Renal cortex interstitium (tissue), 11 donors: Measurements from ENCODE around the gene PLOD2. TPM values are rescaled to one million over a fixed set of nuclear protein-coding genes. Genes with fewer than 3 reads are reported as not detected.

Experiments used
- DNase-seq, 11 donors: peaks; one replicate each; pipeline ENCODE4 v3.0.0-alpha.2; 2013; ENCODE audit warnings: low read depth in 9 of 11, low spot score in 4 of 11; ENCODE audit errors: extremely low read depth in 1 of 11
- polyA plus RNA-seq, 3 donors: library from polyadenylated mRNA; unstranded; fragments of 120-200 nt; gene quantifications; one replicate each; pipeline ENCODE4 v1.2.1, GENCODE V29; 2013; ENCODE audit not compliant: insufficient read length in 3 of 3

The PLOD2 gene
- polyA plus RNA-seq, 3 donors = 136 to 191 (median 183) TPM

DNA sequence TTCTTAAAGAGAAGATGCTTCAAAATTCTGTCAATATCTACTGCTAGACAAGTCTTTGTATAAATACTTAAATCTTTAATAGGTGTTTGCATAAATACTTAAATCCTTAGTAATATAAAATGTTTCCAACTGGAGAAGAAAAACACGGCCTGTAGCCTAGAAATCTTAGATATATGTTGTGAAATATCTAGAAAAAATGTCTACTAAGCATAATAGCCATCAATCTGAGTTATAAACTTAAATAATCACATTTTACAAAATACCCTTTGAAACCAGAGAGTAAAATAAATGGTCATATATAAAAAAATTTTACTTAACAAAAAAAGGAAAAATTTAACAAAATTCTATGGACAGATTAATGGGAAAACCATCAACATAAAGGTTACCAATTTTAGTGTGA, 73.9 kb downstream of the PLOD2 start:
- DNase-seq = no peak

DNA sequence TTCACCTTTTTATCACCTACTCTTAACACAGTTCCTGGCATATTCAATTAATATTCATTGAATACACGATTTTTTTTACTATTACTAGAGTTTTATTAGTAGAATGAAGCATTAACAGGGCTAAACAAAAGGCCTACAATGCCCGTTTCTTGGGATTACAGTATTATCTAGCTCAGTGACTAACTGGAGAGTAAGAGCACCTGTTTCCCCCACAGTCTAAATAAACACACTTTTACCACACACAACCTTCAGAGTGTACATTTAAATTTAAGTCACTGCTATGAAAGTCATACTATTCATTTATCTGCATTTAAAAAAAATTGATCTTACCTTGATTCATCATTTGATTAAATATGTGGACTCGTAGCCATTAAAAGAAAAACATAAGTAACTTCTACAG, 74.8 kb downstream of the PLOD2 start:
- no peak for DNase-seq

DNA sequence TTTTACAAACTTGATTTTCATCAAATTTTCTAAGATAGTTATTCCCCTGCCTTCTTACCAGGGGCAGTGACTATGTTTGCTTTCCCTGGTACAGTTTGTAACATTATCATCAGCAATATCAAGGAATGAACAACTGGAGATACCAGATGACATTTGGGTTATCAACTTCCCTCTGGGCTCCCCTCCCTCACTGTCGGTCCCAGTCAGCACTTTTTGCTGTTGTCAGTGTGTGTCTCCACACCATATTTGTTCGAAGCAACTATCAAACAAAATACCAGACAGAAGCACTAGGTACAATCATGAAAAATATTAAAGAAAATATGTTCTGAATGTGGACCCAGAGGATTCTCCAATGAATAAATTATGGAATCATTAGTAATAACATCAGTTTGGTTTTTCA, 75.3 kb downstream of the PLOD2 start:
- DNase-seq = no peak

DNA sequence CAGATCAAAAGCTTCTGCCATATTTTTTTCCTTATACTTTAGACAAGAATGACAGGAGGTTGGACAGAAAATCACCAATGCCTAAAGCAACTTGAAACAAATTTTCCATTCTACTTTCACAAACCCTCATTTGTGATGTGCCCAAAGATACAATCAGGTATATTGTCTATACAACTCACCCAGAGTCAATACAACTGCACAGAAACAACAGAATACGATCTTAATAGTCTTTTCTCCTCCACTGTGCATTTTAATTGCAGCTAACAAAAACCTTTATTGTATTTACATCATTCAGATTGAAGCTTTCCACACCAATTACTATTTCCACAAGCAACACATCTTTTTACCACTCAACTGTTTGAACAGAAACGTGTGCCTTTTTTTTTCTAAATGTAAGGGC, 80.4 kb downstream of the PLOD2 start:
- DNase-seq = no peak

DNA sequence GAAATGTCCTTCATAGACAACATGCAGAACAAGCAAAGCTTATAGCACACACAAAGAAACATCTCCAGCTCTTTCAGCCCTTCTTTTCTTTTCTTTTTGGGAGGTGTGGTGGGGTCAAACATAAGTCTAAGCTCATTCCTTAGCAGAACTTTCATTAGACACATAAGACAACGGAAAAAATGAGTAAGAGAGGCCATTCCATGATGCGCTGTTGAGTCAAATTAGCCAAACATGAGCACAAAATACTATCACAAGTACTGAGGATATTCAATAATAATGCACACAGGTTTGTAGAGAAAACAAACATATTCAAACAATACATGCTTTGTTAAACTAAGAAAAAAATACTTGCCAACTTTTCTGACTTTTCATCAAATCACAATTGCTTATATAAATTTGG, 83.0 kb downstream of the PLOD2 start:
- no peak for DNase-seq

DNA sequence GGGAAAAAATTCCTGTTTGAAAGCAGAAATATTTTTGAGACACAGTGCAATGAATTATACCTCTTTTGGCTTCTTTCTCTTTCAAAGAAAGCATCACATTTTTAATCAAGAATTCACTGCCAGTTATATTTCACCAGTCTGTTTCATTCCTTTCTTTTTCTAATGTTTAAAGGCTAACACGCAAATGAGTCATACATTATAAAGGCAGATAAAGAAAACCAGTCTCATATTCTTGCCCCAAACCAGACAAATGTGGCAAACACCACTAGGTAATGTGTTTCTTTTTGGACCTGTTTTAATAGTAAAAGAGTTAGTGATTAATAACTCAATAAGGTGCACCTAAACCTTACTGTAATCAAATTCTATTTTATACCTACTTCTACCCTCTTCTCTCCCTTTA, 83.8 kb downstream of the PLOD2 start:
- no peak for DNase-seq

DNA sequence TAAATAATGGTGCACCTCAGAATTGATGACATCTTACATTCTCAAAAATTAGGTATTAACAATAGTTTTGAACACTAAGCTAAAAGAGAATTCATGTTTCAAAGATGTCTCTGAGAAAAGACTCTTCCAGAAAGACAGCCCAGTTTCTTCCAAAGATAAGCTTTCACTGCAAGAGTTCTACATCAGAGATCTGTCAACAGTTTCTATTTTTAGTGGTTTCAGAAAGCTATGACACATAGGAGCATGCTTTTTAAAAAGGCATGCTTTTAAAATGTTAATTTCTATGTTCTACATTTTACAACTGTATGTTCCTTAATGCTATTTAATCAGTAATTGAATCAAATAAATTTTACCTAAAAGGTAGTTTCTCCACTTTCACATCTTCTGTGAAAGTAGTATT, 88.2 kb downstream of the PLOD2 start:
- no peak for DNase-seq

DNA sequence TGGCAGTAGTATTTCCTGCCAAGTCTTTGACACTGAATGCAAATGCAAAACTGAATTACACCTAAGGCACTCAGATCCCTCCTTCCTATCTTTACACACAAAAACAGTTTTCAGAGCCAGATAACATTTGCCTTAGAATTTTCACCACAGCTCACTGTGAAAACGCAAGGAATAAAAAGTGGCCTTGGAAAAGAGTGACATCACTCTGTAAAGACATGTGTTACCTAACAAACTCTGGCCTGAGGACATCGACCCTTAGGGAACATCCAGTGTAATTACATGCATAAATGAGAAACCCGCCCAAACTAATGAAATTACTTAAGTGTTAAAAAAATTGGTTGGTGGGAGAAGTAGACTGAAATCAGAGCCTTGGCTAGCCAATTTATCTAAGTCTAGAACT, 88.9 kb downstream of the PLOD2 start:
- no peak for DNase-seq

DNA sequence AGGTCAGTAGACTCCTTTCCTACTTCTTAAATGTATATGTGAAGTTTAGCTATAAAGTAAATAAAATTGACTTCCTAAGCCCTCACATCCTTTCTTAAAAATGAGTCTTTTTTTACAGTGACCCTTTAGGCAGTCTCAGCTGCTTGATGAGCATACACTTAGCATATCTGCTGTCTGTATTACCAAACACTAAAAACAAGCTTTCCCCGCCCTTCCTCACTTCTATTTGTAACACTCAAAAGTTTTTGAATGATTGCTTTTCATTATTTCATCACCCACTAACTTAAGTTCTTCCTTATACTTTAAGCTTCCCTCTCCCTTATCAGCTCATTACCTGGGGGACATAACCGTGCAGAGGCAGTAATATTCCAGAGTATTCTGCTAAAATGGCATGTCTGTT, 89.4 kb downstream of the PLOD2 start:
- DNase-seq = no peak

DNA sequence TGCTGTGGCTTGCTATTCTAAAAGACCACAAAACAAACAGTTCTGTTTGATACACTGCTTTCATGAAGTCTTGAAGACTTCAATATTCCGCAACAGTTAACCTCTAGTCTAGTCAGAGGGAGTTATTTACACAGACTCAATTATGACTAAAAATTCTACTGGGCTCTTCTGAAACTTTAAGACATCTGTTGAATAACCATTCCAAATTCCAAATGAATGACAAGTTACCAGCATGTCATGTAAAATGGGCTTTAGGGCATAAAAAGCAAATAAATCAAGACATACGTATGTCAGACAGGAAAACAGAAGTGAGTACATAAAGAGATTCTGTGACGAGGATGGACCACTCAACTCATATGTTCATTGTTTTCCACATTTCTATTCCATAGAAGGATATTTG, 93.9 kb downstream of the PLOD2 start:
- DNase-seq = no peak

DNA sequence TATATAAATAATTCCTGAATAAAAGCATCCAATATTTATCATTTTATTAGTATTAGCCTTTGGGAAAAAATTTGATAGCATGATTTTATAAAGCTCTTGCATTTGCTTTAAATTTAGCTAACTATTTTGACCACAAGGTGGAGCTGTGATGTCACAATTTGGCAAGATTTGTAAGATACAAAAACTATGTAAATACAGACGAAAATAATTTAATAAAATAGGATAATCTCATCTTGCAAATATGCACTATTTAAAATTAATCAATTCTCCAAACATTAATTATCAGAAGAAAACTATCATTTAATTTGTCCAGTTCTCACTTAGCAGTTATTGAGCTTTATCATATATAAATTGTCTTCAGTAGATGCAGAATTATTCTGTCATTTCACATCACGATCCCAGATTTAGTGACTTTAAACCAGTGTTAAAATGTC, 95.4 kb downstream of the PLOD2 start:
- peak in 10 of 11 donors; percentile 29 to 72 (median 48) for DNase-seq

DNA sequence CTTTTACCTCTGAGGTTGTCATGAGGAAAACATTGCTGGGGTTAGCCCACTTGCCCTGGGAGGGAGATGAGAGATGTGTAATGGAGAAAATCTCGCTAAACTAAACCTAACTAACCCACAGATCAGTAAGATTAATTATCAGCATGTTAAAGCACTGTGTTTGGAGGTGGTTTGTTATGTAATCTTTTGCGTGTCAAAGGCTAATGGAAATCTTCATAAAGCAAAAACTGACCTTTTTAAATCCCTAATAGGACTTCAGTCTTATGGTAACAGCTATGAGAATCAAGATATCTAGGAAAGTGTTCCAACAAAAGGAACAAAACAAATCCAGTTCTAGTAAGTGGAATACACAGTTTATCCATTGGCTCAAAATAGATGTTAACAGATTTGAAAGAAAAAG, 102.7 kb downstream of the PLOD2 start:
- DNase-seq = no peak

DNA sequence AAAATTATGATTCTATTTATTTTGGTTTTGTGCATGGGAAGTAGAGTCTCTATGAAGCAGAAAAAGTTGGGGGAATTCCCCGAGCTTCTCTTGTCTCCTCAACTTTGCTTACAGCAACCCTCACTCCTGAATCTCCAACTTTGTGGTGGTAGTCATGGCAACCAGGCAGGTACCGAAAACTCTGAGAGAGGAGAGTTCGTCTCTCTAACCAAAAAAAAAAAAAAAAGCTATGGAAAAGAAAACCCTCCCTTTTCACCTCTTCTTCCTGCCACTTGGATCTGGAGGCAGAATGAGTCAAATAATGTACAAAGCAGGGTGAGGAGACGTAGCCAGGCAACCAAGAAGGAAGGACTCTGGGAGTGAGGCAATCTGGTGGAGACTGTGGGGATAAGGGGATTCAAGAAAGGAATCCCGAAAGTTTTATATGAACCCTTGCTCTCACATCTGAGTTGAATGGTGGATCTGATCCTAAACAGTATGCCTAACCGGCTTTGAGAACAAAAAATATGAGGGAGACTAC, 108.1 kb downstream of the PLOD2 start:
- no peak for DNase-seq

DNA sequence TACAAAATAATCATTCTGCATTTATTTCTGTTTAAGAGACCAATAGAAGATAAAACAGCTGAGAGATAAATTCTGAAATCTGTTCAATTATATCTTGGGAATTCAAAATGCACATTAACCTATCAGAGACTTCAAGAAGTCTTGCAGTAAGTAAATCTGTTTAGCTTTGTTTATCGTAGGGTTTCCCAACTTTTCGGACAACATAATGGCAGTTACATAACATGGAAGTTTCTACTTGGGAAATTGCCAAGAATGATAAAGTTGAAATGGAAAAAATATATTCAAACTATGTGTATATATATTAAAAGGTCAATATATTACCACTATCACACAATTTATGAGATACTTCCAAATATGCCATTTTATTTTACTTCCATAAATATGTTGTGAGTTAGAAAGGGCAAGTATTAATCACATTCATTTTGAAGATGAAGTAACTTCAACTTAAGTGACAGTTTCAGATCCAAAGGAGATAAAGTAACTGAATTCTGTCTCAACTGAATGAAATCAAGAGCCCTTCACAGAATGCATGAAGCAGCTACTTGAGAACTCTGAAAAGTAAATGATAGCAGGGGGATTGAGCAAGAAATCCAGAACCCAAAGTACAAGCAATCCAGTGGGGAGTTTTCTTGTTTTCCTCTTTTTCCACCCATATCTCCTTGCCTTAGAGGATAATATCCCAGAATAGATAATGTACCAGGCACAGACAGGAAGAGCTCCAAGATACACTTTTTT, 108.8 kb downstream of the PLOD2 start:
- no peak for DNase-seq

DNA sequence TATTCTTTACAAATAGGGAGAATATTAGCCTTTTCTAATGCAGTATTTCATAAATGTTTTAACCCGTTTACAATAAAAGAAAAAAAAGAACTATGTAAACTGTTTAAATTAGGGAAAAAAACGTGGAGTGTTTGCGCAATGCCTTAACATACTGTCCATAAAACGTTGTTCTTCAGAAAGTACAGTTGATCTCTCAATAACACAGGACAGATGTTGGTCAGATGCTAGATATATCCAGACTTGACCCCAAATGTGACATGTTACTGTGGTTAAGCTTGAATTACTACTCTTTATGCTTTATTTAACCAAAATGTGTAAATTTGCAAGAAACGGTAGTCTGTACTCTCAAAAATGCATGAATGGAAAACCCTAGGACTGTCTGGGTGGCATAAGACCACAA, 110.3 kb downstream of the PLOD2 start:
- no peak for DNase-seq

DNA sequence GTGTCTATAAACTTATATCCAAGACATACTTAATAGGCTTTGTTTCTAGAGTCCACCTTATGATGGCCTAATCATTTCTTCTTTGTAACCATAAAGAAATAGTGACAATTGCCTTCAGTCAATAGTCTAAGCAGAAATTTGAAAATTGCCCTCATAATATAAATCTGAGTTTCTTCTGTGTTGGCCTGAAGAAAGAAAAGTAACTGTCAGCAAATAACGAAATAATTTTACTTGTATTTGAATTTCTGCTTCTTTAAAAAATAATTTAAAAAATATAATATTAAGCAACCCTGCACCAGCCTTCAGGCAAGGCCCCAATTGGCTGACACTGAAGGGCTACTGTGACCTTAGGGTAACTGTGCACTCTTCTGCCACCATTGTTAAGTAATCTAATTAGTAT, 113.5 kb downstream of the PLOD2 start:
- no peak for DNase-seq

DNA sequence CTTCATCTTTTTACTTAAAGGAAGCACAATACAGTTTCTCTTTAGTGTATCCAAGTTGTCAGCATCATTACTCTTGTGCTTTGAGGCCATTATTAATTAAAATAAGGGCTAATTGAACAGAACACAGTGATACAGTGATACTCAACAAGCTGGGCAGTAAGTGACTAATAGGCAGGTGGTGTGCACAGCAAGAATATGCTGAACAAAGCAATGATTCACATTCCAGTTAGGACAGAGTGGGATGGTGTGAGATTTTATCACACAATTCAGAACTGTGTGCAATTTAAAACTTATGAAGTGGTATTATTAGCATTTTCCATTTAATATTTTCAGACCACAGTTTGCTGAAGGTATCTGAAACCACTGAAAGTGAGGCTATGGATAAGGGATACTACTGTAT, 116.9 kb downstream of the PLOD2 start:
- no peak for DNase-seq

DNA sequence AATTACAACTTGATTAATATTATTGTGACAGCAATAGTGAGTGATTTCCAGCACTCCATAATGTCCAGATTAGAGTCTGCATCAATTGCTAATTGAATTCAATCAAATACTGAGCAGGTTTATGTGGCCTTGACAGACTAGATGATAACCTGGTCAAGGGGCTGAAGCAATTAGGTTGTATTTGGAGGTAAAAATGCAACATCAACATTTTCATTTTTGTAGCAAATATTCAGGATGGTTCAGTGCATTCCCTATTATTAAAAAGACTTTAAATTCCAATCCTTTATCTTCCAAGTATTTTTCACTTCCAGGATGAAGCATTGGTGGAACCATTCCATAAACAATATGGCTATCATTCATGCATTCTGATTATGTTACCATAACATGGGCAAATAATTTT, 120.4 kb downstream of the PLOD2 start:
- DNase-seq = no peak

DNA sequence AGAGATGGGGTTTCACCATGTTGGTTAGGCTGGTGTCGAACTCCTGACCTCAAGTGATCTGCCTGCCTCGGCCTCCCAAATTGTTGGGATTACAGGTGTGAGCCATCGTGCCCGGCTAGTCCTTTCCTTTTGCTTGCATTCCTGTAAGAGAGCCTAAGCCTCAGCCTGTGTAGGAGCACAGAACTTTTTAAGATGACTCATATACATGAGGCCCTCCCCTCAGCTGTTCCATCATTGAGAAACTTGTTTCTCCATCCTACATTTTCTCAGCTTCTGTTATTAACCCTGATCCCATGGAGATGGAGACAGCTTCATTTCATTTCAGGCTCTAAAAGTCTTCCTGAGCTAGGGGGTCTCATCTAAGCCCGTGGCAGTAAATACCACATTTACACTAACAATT, 123.3 kb downstream of the PLOD2 start:
- DNase-seq = no peak

DNA sequence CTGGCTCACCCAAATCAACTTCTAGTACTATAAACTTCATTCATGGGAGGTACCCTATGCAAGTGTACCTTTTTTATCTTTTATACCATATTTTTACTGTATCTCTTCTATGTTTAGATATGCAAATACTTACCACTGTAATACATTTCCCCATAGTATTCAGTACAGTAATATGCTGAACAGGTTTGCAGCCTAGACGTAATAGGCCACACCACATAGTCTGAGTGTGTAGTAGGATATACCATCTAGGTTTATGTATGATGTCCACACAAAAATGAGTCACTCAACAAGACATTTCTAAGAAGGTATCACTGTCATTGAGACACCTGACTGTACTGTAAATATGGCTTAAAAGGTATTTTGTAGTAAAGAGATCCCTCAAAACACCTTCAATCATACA, 124.7 kb downstream of the PLOD2 start:
- DNase-seq = no peak

DNA sequence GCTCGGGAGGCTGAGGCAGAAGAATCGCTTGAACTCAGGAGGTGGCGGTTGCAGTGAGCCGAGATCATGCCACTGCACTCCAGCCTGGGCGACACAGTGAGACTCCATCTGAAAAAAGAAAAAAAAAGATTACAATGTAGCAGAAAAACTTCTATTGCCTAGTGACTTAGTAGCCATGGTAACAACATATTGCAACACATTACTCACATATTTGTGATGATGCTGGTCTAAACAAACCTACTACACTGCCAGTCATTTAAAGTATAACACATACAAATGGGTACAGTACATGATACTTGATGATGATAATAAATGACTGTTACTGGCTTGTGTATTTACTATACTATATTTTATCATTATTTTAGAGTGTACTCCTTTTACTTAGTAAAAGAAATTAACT, 125.6 kb downstream of the PLOD2 start:
- DNase-seq = no peak
